GM23248 (cell line): Measurements from ENCODE around the gene ABLIM3.

Experiments used
- EZH2 ChIP-seq: fragments of 200-600 bp; sonication (generic); IDR thresholded peaks from 2 replicates; pipeline ENCODE4 v1.6.1; 2018; ENCODE audit warnings: antibody characterized with exemption, mild to moderate bottlenecking; ENCODE audit not compliant: insufficient read depth, poor library complexity, severe bottlenecking
- EZH2phosphoT487 ChIP-seq: fragments of 200-600 bp; sonication (generic); IDR thresholded peaks from 2 replicates; pipeline ENCODE4 v1.6.1; 2018; ENCODE audit warnings: antibody characterized with exemption, moderate library complexity, mild to moderate bottlenecking, low read depth; ENCODE audit not compliant: insufficient read depth

- TF ChIP-seq EZH2: no peak
- no peak for TF ChIP-seq EZH2phosphoT487
Observed at GRCh38 chr5:149094996-149095395, 46.3 kb upstream of the ABLIM3 start.
